Astrocyte (in vitro differentiated cells and primary cell): ENCODE results near the gene THTPA. TPM values are rescaled to one million over a fixed set of nuclear protein-coding genes. Genes with fewer than 3 reads are reported as not detected.

ENCODE experiments used
- DNase-seq: peaks from one replicate; pipeline ENCODE4 v3.0.0-alpha.2; 2010; ENCODE audit warnings: low read depth
- FAIRE-seq: peaks from 2 replicates; lab custom pipeline; 2011; peaks lifted over from hg19 to GRCh38; lab: Jason Lieb, UNC
- H2AFZ ChIP-seq: 2 replicates; pipeline ENCODE4 v1.6.0; 2012; ENCODE audit warnings: low read depth, low read length, inconsistent platforms
- H3K27ac ChIP-seq: 2 replicates; pipeline ENCODE4 v1.5.1; 2011; ENCODE audit warnings: low read depth, low read length, inconsistent platforms
- H3K27me3 ChIP-seq: 2 replicates; pipeline ENCODE4 v1.6.0; 2011; ENCODE audit warnings: low read length, inconsistent platforms; ENCODE audit not compliant: insufficient read depth
- H3K36me3 ChIP-seq: 2 replicates; pipeline ENCODE4 v1.5.1; 2011; ENCODE audit warnings: low read length, inconsistent platforms; ENCODE audit not compliant: insufficient read depth
- H3K4me1 ChIP-seq: 2 replicates; pipeline ENCODE4 v1.5.1; 2011; ENCODE audit warnings: low read length, inconsistent platforms; ENCODE audit not compliant: insufficient read depth
- H3K4me2 ChIP-seq: 2 replicates; pipeline ENCODE4 v1.6.0; 2012; ENCODE audit warnings: low read length, inconsistent platforms
- H3K4me3 ChIP-seq: 2 replicates; pipeline ENCODE4 v1.5.1; 2011; ENCODE audit warnings: low read depth, mild to moderate bottlenecking, low read length, inconsistent platforms; ENCODE audit not compliant: insufficient read depth
- H3K79me2 ChIP-seq: 2 replicates; pipeline ENCODE4 v1.6.0; 2012; ENCODE audit warnings: mild to moderate bottlenecking, low read length, inconsistent platforms; ENCODE audit not compliant: insufficient read depth
- H3K9ac ChIP-seq: 2 replicates; pipeline ENCODE4 v1.6.0; 2012; ENCODE audit warnings: mild to moderate bottlenecking, low read length, inconsistent platforms
- H3K9me3 ChIP-seq: 2 replicates; pipeline ENCODE4 v1.5.1; 2012; ENCODE audit warnings: low read depth, mild to moderate bottlenecking, low read length, inconsistent platforms; ENCODE audit not compliant: insufficient read depth
- H4K20me1 ChIP-seq: 2 replicates; pipeline ENCODE4 v1.6.0; 2012; ENCODE audit warnings: low read length, inconsistent platforms; ENCODE audit not compliant: insufficient read depth
- H3K27ac Mint-ChIP-seq: one replicate; pipeline ENCODE4 v1.8.0; 2021; ENCODE audit warnings: mild to moderate bottlenecking, mixed read lengths; ENCODE audit not compliant: unreplicated experiment
- H3K27me3 Mint-ChIP-seq: one replicate; pipeline ENCODE4 v1.8.0; 2021; ENCODE audit warnings: low read depth, mixed read lengths; ENCODE audit not compliant: unreplicated experiment
- H3K36me3 Mint-ChIP-seq: one replicate; pipeline ENCODE4 v1.8.0; 2021; ENCODE audit warnings: low read depth, mixed read lengths; ENCODE audit not compliant: unreplicated experiment
- H3K4me1 Mint-ChIP-seq: one replicate; pipeline ENCODE4 v1.8.0; 2021; ENCODE audit warnings: low read depth, mixed read lengths; ENCODE audit not compliant: unreplicated experiment
- H3K4me3 Mint-ChIP-seq: one replicate; pipeline ENCODE4 v1.8.0; 2021; ENCODE audit warnings: mild to moderate bottlenecking, moderate library complexity, mixed read lengths; ENCODE audit not compliant: unreplicated experiment
- H3K9me3 Mint-ChIP-seq: one replicate; pipeline ENCODE4 v1.8.0; 2021; ENCODE audit warnings: mild to moderate bottlenecking, mixed read lengths; ENCODE audit not compliant: unreplicated experiment
- CTCF ChIP-seq: IDR thresholded peaks from 2 replicates; pipeline ENCODE4 v1.5.1; 2011; ENCODE audit warnings: low read depth, mild to moderate bottlenecking, inconsistent platforms, low read length, moderate library complexity; ENCODE audit not compliant: insufficient read depth
- EZH2 ChIP-seq: IDR thresholded peaks from 2 replicates; pipeline ENCODE4 v1.6.1; 2012; ENCODE audit warnings: mild to moderate bottlenecking, low read length, inconsistent platforms; ENCODE audit not compliant: insufficient read depth
- total RNA-seq: library from RNA; stranded (reverse); gene quantifications from 2 replicates; pipeline ENCODE4 v1.2.1, GENCODE V29; 2021

Gene THTPA
- total RNA-seq, 1 donor from 2014 or later = 8.1 TPM

- FAIRE-seq = no peak
- no peak overlapping the region for H3K4me3 ChIP-seq
Measured at GRCh38 chr14:23566112-23566777, 10.2 kb downstream of the THTPA start.

GRCh38 chr14:23566778-23567185, 10.7 kb downstream of the THTPA start:
- no peaks in the 10 kb centered on the region for H3K9me3 Mint-ChIP-seq
- peak overlapping the region; percentile 91 for H2AFZ ChIP-seq
- no peak overlapping the region for H3K27ac Mint-ChIP-seq
- no peak for TF ChIP-seq EZH2
- no peak for TF ChIP-seq CTCF
- H3K9me3 ChIP-seq = no peaks in the 10 kb centered on the region
- peak overlapping the region; percentile 76 for H3K9ac ChIP-seq
- no peak for DNase-seq
- H4K20me1 ChIP-seq = no peaks in the 10 kb centered on the region
- no peaks in the 10 kb centered on the region for H3K79me2 ChIP-seq
- no peak for FAIRE-seq
- H3K4me3 ChIP-seq = peak overlapping the region; percentile 75
- H3K36me3 ChIP-seq = no peaks in the 10 kb centered on the region
- peaks cover 9% of the 10 kb centered on the region for H3K4me1 ChIP-seq
- peaks cover under 1% of the 10 kb centered on the region for H3K27me3 Mint-ChIP-seq
- H3K36me3 Mint-ChIP-seq = peaks cover 1% of the 10 kb centered on the region
- peak overlapping the region; percentile 99 for H3K4me3 Mint-ChIP-seq
- H3K27me3 ChIP-seq = no peaks in the 10 kb centered on the region
- H3K27ac ChIP-seq = no peak overlapping the region
- peak overlapping the region; percentile 89 for H3K4me2 ChIP-seq
- peaks cover 13% of the 10 kb centered on the region for H3K4me1 Mint-ChIP-seq

More at GRCh38 chr14:23566112-23566777, 10.2 kb downstream of the THTPA start:
- Mint-ChIP-seq H3K27ac (no peak overlapping the region), H3K36me3 (peaks cover 5% of the 10 kb centered on the region), H3K9me3 (no peaks in the 10 kb centered on the region), H3K4me1 (peaks cover 13% of the 10 kb centered on the region), H3K27me3 (no peaks in the 10 kb centered on the region), H3K4me3 (peak overlapping the region; percentile 99)
- Histone ChIP-seq H3K79me2 (no peaks in the 10 kb centered on the region), H3K9me3 (no peaks in the 10 kb centered on the region), H4K20me1 (no peaks in the 10 kb centered on the region), H2AFZ (no peak overlapping the region), H3K36me3 (no peaks in the 10 kb centered on the region), H3K4me2 (peak overlapping the region; percentile 89), H3K27ac (no peak overlapping the region), H3K9ac (no peak overlapping the region), H3K27me3 (no peaks in the 10 kb centered on the region), H3K4me1 (peaks cover 9% of the 10 kb centered on the region)
- no peak for DNase-seq
- TF ChIP-seq EZH2 (no peak), CTCF (no peak)
